GM21619 (cell line): Measurements from ENCODE around the gene MBOAT7.
"Not testable (repeated sequence)": the region's sequence is repeated elsewhere in the genome, so short reads cannot be mapped to it uniquely, and the experiment has no call there.

Experiments used
- ATAC-seq: cut with Tn5 transposase; IDR thresholded peaks from one replicate; pipeline ENCODE4 v1.9.1; 2021; ENCODE audit not compliant: unreplicated experiment

The MBOAT7 gene

DNA sequence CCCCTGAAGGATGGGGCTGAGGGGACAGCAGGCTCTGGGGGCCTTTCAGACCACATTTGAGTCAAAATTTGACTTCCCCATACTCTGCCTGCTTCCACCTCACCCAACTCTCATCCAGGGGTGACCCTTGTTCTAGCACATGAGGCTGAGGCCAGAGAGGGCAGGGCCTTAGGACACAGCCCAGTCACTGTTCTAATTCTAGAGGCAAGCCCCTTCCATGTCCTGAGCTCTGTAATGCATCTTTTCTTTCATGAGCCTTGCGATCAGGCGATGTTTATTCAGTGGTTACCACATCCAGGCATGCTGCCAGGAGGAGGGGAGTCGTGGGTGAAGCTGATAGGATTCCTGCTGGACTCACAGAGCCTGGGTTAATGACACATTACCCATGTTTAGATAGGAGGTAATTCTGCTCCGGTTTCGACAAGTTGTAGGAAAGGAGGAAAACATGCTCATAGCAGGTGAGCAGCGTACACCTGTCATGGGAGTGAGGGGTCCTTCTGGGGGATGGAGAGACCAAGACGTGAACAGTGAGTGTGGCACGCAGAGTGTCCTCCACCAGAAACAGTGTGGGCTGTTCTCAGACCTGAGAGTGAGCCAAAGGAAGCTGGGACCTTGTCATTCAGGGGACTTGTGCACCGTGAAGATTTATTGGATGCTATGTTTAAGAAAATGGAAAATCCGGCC lies 20.6 kb upstream of the MBOAT7 start:
- no peak for ATAC-seq

DNA sequence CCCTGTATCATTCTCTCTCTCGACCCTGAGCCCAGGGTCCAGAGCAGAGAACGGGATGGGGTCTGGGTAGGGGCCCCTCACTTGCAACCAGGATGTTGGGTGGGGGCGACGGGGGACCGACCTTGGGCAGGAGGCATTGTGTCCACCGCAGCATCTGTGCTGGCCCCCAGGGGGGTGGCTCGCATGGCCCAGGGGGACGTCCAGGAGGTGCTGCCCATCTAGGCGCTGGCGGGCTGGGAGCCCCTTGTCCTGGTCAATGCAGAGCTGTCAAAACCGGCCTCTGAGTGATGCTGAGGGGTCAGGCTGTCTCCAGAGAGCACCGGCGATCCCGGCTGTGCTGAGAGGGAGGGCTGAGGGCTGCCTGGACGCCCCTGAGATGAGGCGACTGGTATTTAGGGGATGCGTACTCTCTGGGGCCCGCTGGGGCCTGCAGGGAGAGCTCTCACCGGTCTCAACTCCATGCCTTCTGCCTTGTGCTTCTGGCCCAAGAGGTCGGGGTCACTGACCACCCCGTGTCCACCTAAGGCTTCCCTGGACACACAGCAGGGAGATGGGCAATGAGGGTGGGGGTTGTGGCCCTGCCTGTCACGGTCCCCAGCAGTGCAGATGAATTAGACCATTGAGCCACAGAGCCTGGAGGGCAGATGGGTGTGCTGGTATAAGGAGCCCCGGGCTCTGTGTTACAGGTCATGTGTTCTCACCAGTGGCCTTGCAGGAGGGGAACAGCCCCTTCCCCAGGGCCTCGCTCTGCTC lies 19.9 kb upstream of the MBOAT7 start:
- no peak for ATAC-seq

DNA sequence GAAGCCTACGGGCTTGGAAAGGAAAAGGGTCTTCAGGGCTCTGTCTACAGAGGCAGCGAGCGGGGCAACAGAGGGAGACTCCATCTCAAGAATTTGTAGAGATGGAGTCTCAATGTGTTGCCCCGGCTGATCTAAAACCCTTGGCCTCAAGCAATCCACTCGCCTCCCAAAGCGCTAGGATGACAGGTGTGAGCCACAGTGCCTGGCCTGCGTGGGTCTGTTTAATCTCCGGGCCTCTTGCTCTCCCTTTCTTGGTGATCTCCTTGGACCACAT lies 19.3 kb upstream of the MBOAT7 start:
- no peak for ATAC-seq

DNA sequence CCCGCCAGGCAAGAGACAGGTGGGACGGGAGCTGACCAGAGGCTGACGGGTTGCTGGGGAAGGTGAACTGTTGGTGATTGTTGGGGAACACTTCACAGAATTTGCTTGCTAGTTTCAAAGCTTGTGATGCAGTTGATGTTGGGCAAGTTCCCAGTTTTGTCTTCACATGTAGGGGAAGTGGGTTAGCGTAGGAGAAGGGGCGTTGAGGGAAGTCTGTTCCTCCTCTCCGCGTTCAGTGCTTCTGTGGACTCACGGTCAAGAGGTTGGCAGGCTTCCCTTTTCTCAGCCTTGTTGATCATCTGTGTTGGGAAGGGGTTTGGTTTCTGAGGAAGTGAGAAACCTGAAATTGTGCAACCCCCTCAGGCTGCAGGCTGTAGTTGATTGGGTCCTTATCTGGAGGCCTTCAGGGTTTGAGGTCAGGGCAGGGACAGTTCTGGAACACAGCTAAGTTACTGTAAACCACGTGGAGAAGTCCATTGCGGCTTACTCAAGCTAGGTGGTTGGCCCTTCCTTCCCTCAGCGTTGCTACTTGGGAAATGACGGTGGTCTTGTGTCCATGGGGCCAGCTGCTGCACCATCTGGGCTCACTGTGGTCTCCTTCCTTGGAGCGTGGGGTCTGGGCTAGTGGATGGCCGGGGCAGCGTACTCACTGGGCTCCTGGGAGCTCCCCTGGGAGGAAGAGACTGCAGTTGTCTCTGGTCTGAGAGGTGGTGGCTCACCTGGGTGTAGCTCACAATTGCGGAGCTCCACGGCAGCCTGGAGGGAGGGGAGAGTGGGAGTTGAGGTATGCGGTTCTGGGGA lies 18.8 kb upstream of the MBOAT7 start:
- peak; percentile 38 for ATAC-seq

DNA sequence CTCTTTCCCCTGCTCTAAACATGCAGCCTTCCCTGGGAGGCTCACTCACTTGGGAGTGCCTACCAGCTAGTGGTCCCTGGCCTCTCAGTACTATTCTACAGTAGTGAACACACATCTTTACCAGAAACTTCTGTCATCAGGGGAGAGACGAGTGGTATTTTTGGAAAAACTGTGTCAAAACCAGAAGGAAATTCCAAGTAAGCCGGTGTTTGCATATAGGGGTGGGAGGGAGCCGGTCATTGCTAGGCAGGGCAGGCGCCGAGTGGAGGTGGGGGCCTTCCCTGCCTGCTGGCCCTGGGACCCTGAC lies 18.2 kb upstream of the MBOAT7 start:
- no peak for ATAC-seq

DNA sequence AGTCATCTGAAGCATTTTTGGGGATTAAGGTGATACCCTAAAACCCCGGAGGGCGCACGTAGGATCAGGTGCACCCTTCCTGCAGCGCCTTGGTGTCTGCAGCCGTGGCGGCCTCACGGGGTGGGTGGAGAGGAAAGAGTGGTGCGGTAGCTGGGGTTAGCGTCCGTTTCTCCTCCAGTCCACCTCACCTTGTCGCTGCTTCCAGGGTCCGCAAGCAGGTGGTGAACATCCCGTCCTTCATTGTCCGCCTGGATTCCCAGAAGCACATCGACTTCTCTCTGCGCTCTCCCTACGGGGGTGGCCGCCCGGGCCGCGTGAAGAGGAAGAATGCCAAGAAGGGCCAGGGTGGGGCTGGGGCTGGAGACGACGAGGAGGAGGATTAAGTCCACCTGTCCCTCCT lies 17.8 kb upstream of the MBOAT7 start:
- not testable (repeated sequence) for ATAC-seq

DNA sequence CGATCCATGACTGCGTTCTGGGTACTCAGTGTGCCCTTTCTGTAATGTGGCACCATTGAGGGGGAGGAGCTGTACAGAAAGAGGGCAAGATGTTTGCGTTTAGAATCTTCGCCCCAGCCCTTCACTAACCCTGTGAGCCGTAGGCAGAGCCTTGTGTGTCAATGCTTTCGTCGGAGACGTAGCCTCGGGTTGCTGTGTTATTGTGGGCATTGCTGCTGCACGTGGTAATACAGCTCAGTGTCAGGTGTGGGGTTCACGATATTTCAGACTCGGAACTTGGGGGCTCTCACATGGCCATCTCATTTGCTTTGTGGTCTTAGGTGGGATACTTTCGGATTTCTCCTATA lies 17.4 kb upstream of the MBOAT7 start:
- ATAC-seq: no peak

DNA sequence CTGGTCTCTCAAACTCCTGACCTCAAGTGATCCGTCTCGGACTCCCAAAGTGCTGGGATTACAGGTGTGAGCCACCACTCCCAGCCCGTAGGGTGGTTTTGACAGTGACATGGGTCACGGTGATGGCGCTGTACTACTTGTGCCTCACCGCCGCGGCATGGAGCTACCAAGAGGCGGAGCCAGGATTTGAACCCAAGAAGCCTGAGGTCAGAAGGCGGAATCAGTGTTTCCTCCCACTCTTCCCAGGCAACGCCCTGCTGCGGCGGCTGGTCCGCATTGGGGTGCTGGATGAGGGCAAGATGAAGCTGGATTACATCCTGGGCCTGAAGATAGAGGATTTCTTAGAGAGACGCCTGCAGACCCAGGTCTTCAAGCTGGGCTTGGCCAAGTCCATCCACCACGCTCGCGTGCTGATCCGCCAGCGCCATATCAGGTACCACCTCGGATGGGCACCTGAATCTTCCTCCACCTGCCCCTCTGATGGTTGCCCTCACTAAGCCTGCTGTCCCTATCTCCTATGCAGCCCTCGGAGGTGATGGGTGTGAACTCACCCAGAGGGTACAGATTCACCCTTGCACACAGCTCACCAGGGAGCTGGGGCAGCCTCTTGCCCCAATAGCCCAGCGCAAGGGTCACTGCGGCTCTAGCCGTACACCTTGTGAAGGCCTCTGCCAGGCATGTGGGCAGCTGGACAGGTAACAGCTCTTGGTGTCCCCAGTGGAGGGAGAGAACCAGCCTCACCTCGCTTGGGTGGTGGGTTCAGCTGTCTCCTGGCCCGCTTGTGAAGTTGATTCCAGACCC lies 16.9 kb upstream of the MBOAT7 start:
- no peak for ATAC-seq

DNA sequence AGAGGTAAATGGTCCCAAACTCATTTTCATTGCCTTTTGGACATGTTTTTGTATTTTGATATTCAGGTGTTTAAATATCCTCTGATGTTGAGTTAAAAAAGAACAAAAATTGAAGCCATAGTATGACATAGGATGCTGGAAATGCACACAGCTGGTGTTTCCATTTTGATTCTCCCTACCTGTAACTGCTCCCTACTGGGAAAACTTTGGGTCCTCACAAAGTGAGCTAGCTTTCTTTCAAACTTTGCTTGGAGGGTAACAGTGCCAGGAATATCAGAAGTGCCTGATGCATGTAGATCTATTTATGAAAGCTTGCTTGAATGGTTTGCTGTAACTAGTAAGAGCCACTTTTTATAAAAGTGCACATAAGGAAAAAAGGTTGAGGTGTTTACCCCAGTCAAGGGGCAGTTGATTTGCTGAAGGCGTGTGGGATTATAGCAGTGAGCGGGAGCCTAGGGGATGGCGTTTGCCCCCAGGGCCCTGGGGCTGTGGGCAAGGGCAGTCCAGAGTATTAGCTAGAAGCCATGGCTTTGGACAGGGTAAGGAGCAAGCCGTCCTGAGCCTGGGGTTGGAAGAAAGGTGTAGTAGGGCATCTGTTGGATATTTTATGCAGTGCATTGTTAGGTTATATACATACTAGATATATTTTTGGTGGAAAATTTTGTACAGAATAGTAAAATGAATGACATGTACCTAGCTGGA lies 15.5 kb upstream of the MBOAT7 start:
- ATAC-seq: no peak

DNA sequence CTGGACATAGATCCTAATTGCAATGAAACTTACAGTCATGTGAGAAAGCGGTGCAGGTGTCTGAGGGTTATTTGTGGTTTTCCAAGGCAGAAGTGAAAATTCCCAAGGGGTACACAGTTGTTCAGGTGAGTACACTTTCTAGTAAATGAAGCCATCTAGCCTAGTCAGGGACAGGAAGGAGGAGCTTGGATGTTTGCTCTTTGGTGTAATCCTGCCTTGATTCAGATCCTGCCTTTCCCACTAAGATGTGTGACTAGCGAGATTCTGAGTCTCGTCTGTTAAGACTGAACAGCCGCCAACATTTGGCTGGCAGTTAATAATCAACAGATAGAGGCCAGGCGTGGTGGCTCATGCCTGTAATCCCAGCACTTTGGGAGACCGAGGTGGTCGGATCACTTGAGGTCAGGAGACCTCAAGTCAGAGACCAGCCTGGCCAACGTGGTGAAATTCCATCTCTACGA lies 13.8 kb upstream of the MBOAT7 start:
- no peak for ATAC-seq

DNA sequence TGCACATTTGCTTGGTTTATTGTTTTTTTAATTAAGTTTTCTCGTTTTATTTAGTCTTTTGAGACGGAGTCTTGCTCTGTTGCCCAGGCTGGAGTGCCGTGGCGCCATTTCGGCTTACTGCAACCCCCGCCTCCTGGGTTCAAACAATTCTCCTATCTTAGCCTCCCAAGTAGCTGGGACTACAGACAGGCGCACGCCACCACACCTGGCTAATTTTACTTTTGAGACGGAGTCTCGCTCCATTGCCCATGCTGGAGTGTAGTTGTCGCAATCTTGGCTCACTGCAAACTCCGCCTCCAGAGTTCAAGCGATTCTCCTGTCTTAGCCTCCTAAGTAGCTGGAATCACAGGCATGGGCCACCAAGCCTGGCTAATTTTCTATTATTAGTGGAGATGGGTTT lies 12.6 kb upstream of the MBOAT7 start:
- ATAC-seq: no peak

DNA sequence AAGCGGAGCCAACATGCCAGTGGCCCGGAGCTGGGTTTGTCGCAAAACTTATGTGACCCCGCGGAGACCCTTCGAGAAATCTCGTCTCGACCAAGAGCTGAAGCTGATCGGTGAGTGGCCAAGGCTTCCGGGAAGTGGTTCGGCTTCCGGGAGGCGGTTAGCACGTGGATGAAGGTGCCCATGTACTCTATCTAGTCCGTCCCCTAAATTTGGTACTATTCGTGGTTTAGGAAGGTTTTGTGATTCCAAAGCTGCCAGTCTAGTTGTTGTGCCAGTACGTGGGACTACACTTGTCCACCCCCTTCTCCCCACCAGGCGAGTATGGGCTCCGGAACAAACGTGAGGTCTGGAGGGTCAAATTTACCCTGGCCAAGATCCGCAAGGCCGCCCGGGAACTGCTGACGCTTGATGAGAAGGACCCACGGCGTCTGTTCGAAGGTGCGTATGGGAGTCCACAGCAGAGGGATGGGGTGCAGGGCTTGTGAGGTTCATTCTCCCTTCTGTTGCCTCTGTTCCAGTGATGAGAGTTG lies 11.9 kb upstream of the MBOAT7 start:
- no peak for ATAC-seq

DNA sequence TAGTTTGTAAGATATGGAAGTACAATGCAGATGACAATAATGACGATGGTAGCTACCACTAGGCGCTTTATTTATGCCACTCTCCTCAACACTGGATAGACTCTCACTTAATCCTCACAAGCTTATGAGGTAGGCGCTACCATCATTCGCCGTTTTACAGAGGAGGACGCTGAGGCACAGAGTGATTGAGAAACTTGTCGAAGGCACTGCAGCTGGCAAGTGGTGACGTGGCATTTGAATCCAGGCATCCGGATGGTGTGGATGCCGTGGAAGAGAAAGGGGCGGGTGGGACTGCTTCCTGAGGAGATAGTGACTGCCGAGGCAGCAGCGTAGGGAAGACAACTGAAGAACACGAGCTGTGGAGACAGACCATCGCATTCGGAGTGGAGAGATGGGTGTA lies 10.0 kb upstream of the MBOAT7 start:
- no peak for ATAC-seq

DNA sequence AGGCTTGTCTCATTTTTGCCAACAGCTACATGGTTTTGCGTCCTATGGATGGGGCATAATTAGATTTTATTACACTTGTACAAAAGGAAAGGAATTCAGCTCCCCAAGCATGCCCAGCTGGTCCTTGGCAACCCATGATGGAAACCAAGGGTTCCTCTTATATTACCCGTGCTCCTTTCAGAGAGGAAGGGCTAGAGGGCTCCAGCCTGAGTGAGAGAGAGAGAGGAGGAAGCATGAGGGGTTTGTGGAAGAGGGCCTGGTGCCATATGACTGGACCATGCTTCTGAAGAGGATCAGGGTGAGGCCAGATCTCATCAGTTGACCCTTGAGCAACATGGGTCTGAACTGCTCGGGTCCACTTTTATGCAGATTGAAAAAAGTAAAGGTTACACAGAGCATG lies 7.7 kb upstream of the MBOAT7 start:
- ATAC-seq: no peak

DNA sequence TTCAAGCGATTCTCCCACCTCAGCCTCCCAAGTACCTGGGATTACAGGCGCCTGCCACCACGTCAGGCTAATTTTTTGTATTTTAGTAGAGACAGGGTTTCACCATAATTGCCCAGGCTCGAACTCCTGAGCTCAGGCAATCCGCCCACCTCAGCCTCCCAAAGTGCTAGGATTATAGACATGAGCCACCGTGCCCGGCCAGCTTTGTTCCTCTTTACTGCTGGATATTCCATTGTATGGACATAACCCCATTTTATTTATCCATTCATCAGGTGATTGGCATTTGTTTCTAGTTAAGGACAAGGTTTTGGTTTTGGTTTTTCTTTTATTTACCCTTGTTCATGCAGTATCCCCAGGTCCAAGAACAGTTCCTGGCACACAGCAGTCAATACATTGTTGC lies 7.2 kb upstream of the MBOAT7 start:
- ATAC-seq: no peak

DNA sequence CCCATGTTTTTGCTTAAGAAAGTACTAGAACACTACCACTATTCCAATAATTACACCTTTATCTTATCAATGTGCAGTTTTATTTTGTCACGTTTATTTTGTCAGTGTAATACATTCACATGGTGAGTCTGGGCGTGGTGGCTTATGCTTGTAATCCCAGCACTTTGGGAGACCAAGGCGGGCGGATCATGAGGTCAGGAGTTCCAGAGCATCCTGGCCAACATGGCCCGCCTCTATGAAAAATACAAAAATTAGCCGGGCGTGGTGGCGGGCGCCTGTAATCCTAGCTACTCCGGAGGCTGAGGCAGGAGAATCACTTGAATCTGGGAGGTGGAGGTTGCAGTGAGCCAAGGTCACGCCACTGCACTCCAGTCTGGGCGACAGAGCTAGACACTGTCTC lies 5.1 kb upstream of the MBOAT7 start:
- not testable (repeated sequence) for ATAC-seq

DNA sequence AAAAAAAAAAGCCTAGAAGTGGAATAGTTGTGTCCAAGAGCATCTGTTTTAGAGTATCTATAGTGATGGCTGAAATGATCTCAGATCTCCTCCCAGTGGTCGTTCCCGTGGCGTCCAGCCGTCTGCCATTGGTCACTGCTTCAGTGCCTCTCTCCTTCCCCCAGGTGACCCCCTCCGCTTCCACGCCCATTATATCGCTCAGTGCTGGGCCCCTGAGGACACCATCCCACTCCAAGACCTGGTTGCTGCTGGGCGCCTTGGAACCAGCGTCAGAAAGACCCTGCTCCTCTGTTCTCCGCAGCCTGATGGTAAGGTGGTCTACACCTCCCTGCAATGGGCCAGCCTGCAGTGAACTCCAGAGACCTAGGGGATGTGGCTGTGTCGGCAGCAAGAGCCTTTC lies 3.6 kb upstream of the MBOAT7 start:
- no peak for ATAC-seq

DNA sequence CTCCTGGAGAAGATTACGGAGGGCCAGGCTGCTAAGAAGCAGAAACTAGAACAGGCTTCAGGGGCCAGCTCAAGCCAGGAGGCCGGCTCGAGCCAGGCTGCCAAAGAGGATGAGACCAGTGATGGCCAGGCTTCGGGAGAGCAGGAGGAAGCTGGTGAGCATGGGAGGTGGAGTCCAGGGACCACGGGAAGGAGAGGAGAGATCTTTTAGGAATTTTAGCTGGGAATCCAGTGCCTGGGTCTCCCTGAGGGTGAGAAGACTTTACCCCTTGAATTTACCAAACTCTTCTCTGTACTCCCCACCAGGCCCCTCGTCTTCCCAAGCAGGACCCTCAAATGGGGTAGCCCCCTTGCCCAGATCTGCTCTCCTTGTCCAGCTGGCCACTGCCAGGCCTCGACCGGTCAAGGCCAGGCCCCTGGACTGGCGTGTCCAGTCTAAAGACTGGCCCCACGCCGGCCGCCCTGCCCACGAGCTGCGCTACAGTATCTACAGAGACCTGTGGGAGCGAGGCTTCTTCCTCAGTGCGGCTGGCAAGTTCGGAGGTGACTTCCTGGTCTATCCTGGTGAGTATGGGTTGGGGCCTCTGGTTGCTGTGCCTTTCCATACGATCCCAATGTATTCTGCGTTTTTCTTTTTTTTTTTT lies 2.6 kb upstream of the MBOAT7 start:
- ATAC-seq: no peak

DNA sequence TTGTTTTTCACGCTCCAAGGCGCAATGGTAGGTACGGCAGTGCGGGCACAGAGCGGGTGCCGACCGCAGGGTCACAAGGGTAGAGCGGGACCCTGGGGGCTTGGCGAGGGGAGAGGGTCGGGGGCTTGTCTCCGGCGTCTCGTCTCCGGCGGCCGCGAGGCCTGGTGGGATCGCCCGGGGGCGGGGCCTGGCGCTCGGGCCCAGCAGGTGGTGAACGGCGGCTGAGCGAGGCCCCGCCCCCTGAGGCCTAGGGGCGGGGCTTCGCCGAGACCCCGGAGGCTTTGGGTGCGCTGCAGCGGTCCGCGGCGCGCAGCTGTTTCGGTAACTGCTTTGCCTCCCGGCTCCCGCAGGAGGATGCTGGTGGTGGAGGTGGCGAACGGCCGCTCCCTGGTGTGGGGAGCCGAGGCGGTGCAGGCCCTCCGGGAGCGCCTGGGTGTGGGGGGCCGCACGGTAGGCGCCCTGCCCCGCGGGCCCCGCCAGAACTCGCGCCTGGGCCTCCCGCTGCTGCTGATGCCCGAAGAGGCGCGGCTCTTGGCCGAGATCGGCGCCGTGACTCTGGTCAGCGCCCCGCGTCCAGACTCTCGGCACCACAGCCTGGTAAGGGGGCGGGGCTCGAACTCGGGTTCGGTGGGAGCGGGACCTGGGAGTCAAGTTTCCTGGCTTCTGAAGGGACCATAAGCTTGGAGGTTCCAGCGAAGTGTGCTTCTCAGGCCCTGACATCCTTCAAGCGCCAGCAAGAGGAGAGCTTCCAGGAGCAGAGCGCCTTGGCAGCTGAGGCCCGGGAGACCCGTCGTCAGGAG lies 1.8 kb upstream of the MBOAT7 start, which contains the start of gene TSEN34:
Gene TSEN34, plus strand, starts transcription at position 298 of the 800 bp plus-strand sequence. Its CDS starts 57 bp downstream, at position 355.
- ATAC-seq: peak; percentile 23
